HCT116 (cell line): ENCODE data around the gene PPP6R3.

ENCODE experiments used
- CEBPB ChIP-seq: IDR thresholded peaks from 2 replicates; pipeline ENCODE4 v1.6.1; 2012; ENCODE audit warnings: low read depth
- EZH2 ChIP-seq: fragments of 200-600 bp; sonication (generic); IDR thresholded peaks from 2 replicates; pipeline ENCODE4 v1.6.1; 2017; ENCODE audit warnings: antibody characterized with exemption, mixed run types
- EZH2phosphoT487 ChIP-seq: fragments of 200-600 bp; IDR thresholded peaks from 2 replicates; pipeline ENCODE4 v1.6.1; 2018; ENCODE audit warnings: antibody characterized with exemption, borderline replicate concordance
- POLR2A ChIP-seq: IDR thresholded peaks from 2 replicates; pipeline ENCODE4 v1.7.0; 2011; ENCODE audit warnings: borderline replicate concordance; ENCODE audit not compliant: insufficient read depth, insufficient read length; ENCODE audit errors: extremely low read depth
- POLR2AphosphoS5 ChIP-seq: IDR thresholded peaks from 2 replicates; pipeline ENCODE4 v1.6.1; 2011; ENCODE audit warnings: mild to moderate bottlenecking, low read depth, low read length, moderate library complexity
- RAD21 ChIP-seq: IDR thresholded peaks from 2 replicates; pipeline ENCODE4 v1.6.1; 2012; ENCODE audit warnings: low read depth, mild to moderate bottlenecking
- SIN3A ChIP-seq: IDR thresholded peaks from 2 replicates; pipeline ENCODE4 v1.6.1; 2012; ENCODE audit warnings: low read depth
- YY1 ChIP-seq: IDR thresholded peaks from 2 replicates; pipeline ENCODE4 v1.6.1; 2011; ENCODE audit warnings: low read length, low read depth, moderate library complexity, mild to moderate bottlenecking; ENCODE audit not compliant: insufficient replicate concordance; ENCODE audit errors: extremely low read depth
- ZFX ChIP-seq: fragments of 450-650 bp; IDR thresholded peaks from 2 replicates; pipeline ENCODE4 v1.6.1; 2017
- TF ChIP-seq, protein P1 (sequence below), 3 experiments: fragments of 200-600 bp in 1 of 3; sonication (generic) in 1 of 3; IDR thresholded peaks in 2 of 3; conservative IDR thresholded peaks in 1 of 3; 2 replicates each; pipeline ENCODE4 v1.5.1; 2012 to 2017; ENCODE audit warnings: low read depth in 2 of 3, low read length in 2 of 3, antibody characterized with exemption in 1 of 3, borderline replicate concordance in 1 of 3, control low read depth in 1 of 3, mild to moderate bottlenecking in 1 of 3, mixed read lengths in 1 of 3, mixed run types in 1 of 3, moderate library complexity in 1 of 3; ENCODE audit not compliant: insufficient read depth in 1 of 3
- TF ChIP-seq, protein P2 (sequence below): IDR thresholded peaks from 2 replicates; pipeline ENCODE4 v1.6.1; 2012
- TF ChIP-seq, protein P3 (sequence below): IDR thresholded peaks from 2 replicates; pipeline ENCODE4 v1.6.1; 2012

DNA sequence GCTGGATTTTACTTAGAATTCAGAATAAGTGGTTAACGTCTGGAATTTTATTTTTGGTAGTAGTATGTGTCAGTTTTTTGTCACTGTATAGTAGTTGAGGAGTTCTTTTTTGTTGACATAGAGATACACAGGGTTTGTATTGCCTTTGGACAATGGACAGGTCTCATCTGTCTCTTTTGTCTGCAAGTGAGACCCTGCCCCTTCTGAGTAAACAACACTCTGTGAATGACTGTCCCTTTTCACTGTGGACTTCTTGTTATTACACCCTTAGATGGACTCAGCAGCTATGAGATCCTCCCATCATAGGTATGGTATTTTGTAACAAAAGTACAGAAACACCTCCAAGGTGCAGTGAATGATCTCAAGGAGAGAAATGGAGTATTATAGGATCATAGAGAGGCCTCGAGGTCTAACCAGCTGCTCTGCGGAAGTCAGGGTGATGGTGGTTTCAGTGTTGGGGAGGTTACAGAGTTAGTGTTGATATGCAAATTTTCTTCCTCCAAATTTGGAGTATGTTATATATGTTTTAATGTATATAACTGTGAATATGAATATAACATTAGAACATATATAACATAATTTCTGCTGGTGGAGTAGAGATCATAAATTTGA lies 7.8 kb downstream of the PPP6R3 start:
- TF ChIP-seq, protein P1, sequence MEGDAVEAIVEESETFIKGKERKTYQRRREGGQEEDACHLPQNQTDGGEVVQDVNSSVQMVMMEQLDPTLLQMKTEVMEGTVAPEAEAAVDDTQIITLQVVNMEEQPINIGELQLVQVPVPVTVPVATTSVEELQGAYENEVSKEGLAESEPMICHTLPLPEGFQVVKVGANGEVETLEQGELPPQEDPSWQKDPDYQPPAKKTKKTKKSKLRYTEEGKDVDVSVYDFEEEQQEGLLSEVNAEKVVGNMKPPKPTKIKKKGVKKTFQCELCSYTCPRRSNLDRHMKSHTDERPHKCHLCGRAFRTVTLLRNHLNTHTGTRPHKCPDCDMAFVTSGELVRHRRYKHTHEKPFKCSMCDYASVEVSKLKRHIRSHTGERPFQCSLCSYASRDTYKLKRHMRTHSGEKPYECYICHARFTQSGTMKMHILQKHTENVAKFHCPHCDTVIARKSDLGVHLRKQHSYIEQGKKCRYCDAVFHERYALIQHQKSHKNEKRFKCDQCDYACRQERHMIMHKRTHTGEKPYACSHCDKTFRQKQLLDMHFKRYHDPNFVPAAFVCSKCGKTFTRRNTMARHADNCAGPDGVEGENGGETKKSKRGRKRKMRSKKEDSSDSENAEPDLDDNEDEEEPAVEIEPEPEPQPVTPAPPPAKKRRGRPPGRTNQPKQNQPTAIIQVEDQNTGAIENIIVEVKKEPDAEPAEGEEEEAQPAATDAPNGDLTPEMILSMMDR (IDR thresholded peaks at IDR 0.05 in 2 of 3, conservative IDR thresholded peaks at IDR 0.05 in 1 of 3; ENCODE audit: borderline replicate concordance in 1 of 3, insufficient read depth in 1 of 3, low read depth in 2 of 3, low read length in 2 of 3), result no peak
- TF ChIP-seq CEBPB (no peak), POLR2A (no peak), POLR2AphosphoS5 (no peak), EZH2 (no peak), SIN3A (no peak), YY1 (no peak), EZH2phosphoT487 (no peak), RAD21 (no peak), ZFX (no peak)
- TF ChIP-seq, protein P2, sequence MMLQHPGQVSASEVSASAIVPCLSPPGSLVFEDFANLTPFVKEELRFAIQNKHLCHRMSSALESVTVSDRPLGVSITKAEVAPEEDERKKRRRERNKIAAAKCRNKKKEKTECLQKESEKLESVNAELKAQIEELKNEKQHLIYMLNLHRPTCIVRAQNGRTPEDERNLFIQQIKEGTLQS, result no peak
- TF ChIP-seq, protein P3, sequence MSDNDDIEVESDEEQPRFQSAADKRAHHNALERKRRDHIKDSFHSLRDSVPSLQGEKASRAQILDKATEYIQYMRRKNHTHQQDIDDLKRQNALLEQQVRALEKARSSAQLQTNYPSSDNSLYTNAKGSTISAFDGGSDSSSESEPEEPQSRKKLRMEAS, result no peak
